Colonic mucosa (tissue), 4 donors: Measurements from ENCODE around the gene HRG. TPM values are rescaled to one million over a fixed set of nuclear protein-coding genes. Genes with fewer than 3 reads are reported as not detected.

Experiments used
- DNase-seq: peaks from one replicate; pipeline ENCODE4 v3.0.0-alpha.2; 2020
- H3K27ac ChIP-seq: fragments of 200-600 bp; one replicate; pipeline ENCODE4 v1.8.0; 2021
- H3K27me3 ChIP-seq: fragments of 200-600 bp; one replicate; pipeline ENCODE4 v1.8.0; 2021
- H3K36me3 ChIP-seq: fragments of 200-600 bp; one replicate; pipeline ENCODE4 v1.8.0; 2021
- H3K4me1 ChIP-seq: fragments of 200-600 bp; one replicate; pipeline ENCODE4 v1.8.0; 2021; ENCODE audit warnings: mild to moderate bottlenecking
- H3K4me3 ChIP-seq: fragments of 200-600 bp; one replicate; pipeline ENCODE4 v1.8.0; 2021
- H3K9ac ChIP-seq, 2 donors: one replicate each; pipeline ENCODE4 v1.7.0; 2013; ENCODE audit warnings: control low read depth in 2 of 2, low read depth in 2 of 2, low read length in 2 of 2
- H3K9me3 ChIP-seq: fragments of 200-600 bp; one replicate; pipeline ENCODE4 v1.8.0; 2021
- intact Hi-C: fragments of 100-400 bp; cut with DNase I; formaldehyde crosslinking; loops from one replicate; pipeline ENCODE4 v1.14.1; 2022
- total RNA-seq, 2 donors: library from RNA; stranded (reverse); fragmentation: NEBNext Ultra II Directional in 1 of 2; extraction: Animal tissue kit (Norgen Biotek cat#: 25700) in 1 of 2; gene quantifications; one replicate each; pipeline ENCODE4 v1.2.1, GENCODE V29; 2021
- TF ChIP-seq, protein P1 (sequence below): fragments of 200-600 bp; IDR thresholded peaks from one replicate; pipeline ENCODE4 v1.8.0; 2022; ENCODE audit warnings: antibody characterized with exemption, mild to moderate bottlenecking
- donor health status: healthy.
- donor health status: DM: no; HTN: no; CAD: no.
- donor health status: DM: no; HTN: no; CAD: no.

The HRG gene
- total RNA-seq, 2 donors from 2014 or later = 0.25 TPM; not detected in 1

DNA sequence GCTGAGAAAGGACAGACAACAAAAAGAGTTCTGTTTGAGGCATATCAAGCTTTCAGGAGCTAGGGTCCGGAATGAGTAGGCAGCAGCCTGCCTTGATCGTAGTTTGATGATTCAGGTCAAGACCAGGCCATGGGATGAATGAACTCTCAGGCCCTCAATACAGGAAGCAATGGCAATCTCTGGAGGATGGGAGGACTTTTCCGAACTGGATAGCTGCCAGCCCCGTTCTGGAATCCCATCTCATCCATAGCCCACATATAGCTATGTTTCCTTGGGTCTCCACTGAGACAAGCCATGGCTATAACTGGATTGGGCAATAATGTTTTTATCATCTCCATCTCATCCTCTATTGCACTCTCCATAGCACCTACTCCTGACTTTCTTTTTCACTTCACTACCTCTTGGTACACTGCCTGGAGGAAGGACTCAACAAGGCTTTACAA, 40.2 kb upstream of the HRG start:
- Histone ChIP-seq H3K9me3 (no peaks in the 10 kb centered on the region), H3K4me3 (no peak overlapping the region), H3K9ac (no peak overlapping the region), H3K27ac (no peak overlapping the region), H3K4me1 (no peaks in the 10 kb centered on the region), H3K36me3 (no peaks in the 10 kb centered on the region), H3K27me3 (no peaks in the 10 kb centered on the region)
- intact Hi-C loops = no loop called here
- TF ChIP-seq, protein P1, sequence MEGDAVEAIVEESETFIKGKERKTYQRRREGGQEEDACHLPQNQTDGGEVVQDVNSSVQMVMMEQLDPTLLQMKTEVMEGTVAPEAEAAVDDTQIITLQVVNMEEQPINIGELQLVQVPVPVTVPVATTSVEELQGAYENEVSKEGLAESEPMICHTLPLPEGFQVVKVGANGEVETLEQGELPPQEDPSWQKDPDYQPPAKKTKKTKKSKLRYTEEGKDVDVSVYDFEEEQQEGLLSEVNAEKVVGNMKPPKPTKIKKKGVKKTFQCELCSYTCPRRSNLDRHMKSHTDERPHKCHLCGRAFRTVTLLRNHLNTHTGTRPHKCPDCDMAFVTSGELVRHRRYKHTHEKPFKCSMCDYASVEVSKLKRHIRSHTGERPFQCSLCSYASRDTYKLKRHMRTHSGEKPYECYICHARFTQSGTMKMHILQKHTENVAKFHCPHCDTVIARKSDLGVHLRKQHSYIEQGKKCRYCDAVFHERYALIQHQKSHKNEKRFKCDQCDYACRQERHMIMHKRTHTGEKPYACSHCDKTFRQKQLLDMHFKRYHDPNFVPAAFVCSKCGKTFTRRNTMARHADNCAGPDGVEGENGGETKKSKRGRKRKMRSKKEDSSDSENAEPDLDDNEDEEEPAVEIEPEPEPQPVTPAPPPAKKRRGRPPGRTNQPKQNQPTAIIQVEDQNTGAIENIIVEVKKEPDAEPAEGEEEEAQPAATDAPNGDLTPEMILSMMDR = no peak
- DNase-seq = no peak

DNA sequence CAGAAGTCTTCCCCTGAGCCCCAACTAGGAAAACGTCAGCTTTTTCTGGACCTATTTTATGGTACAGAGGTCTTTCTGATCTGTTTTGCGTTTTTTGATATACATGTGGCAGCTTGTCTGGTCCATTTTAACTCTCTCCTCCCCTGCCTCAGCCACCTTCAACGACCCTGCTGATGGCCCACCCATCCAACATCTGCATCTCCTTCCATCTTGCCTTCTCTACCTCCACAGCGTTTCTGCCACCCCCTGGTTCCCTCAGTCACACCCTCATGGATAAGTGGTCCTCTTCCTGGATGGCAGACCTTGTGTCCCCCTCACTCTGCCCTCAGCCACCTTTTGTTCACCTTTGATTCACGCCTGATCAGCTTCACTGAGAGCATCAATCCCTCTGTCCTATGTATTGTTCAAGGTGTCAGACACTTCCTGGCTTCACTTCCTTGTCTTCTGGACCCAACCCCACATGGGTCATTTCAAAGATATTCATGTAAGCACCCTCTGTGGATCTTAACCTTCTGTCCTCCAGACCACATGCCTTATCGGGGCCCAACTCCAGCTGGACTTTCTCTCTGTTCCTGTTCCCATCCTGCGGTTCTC, 39.5 kb upstream of the HRG start:
- intact Hi-C loops = no loop called here

DNA sequence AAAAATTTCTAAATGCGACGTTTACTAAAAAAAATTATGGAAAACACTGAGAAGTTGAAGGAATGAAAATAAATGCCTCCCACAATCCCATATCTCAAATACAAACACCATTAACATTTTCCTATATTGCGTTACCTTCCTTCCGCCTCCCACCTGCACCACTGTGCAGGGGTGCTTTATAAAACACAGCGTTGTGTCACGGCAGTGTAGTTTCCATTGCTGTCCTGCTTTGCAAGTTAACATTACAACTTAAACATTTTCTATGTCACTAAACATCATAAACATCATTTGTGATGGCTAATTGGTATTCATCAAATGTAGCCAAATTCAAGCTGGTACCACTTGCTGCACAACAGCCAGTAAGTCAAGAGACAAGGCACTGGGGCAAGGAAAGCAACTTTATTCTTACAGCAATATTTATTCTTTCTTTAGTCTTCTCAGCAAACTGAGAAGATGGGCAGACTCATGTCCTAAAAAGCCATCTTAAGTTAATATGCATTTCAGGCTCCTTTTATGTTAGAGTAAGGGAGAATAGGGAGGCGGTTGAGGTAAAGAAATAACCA, 37.9 kb upstream of the HRG start:
- Histone ChIP-seq H3K27ac (no peak overlapping the region), H3K9ac (no peak overlapping the region), H3K27me3 (no peaks in the 10 kb centered on the region), H3K9me3 (no peaks in the 10 kb centered on the region), H3K4me1 (no peaks in the 10 kb centered on the region), H3K36me3 (no peaks in the 10 kb centered on the region), H3K4me3 (no peak overlapping the region)
- intact Hi-C loops = no loop called here
- no peak for DNase-seq
- TF ChIP-seq, protein P1 = no peak

More for the DNA sequence above, 39.5 kb upstream of the HRG start:
- H3K4me3 ChIP-seq = no peak overlapping the region
- H3K4me1 ChIP-seq = no peaks in the 10 kb centered on the region
- H3K36me3 ChIP-seq = no peaks in the 10 kb centered on the region
- H3K27ac ChIP-seq = no peak overlapping the region
- TF ChIP-seq, protein P1 = no peak
- H3K9ac ChIP-seq = no peak overlapping the region
- H3K27me3 ChIP-seq = no peaks in the 10 kb centered on the region
- H3K9me3 ChIP-seq = no peaks in the 10 kb centered on the region
- DNase-seq = no peak

DNA sequence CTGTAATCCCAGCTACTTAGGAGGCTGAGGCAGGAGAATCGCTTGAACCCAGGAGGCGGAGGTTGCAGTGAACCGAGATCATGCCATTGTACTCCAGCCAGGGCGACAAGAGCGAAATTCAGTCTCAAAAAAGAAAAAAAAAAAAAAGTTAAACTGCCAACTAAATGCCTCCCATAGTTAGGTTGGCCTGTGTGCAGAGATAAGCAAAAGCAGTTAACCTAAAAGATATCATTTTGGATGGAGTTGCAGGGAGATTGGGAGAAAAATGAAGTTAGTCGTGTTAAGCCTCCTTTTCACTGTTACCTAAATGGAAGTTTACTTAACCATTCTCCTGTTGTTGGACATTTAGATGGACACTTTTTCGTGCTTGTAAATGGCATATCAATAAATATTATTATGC, 37.1 kb upstream of the HRG start:
- DNase-seq = no peak
- no peaks in the 10 kb centered on the region for H3K9me3 ChIP-seq
- no peaks in the 10 kb centered on the region for H3K4me1 ChIP-seq
- no peak overlapping the region for H3K9ac ChIP-seq
- TF ChIP-seq, protein P1 = no peak
- no peak overlapping the region for H3K27ac ChIP-seq
- intact Hi-C loops = no loop called here
- H3K27me3 ChIP-seq = no peaks in the 10 kb centered on the region
- no peaks in the 10 kb centered on the region for H3K36me3 ChIP-seq
- no peak overlapping the region for H3K4me3 ChIP-seq

DNA sequence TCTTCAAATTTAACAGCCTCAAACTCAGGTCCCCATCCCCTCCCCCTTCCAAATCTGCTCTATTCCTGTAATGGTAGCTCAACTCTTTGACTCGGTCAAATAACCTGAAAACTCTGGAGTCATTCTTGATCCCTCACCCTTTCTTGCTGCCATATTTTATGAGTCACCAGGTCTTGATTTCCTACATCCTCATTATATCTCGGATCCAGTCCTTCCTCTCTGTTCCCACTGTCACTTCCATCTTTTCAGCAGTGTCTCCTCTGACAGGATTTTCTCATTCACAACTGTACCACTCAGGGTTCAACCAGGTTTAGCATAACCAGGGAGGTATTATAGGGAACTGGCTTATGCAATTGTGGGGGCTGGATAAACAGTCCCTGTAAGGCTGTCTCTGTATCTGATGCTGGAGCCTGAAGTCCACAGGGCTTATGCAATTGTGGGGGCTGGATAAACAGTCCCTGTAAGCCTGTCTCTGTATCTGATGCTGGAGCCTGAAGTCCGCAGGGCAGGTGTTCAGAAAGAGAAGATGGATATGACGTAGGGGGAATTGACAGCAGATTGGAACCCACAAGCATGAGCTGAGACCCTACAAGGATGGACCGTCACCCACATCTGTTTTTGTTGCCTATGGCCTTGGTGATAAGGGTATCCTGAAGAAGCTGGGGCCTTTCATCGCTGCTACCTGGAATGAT, 34.7 kb upstream of the HRG start:
- no peaks in the 10 kb centered on the region for H3K9me3 ChIP-seq
- TF ChIP-seq, protein P1 = no peak
- no peaks in the 10 kb centered on the region for H3K27me3 ChIP-seq
- no peaks in the 10 kb centered on the region for H3K4me1 ChIP-seq
- no peak overlapping the region for H3K4me3 ChIP-seq
- intact Hi-C loops = no loop called here
- no peak for DNase-seq
- H3K27ac ChIP-seq = no peak overlapping the region
- H3K9ac ChIP-seq = no peak overlapping the region
- no peaks in the 10 kb centered on the region for H3K36me3 ChIP-seq
